ENCODE measurements around the gene TOR3A.
"Not testable (repeated sequence)": the region's sequence is repeated elsewhere in the genome, so short reads cannot be mapped to it uniquely, and the experiment has no call there.

Gene TOR3A

GRCh38 chr1:179081687-179082332 lies at the start of gene TOR3A:
Gene TOR3A (plus strand): TSS chr1:179082070. CDS start chr1:179082129, 59 bp downstream.
- DNase-seq = peak; percentile 89 to 99 (median 92)
- intact Hi-C loops (cut with DNase I) = loop anchor here (2.0 to 10.0 kb wide), 2 partner anchors 143 to 211 kb away; partner anchors contain the start of genes ABL2 and SOAT1

GRCh38 chr1:179034720-179035119 lies 47.1 kb upstream of the TOR3A start:
- DNase-seq = no peak
- intact Hi-C loops (cut with DNase I) = no loop called here

GRCh38 chr1:179036844-179037465 lies 44.9 kb upstream of the TOR3A start:
- no peak for DNase-seq

GRCh38 chr1:179038528-179039281 lies 43.2 kb upstream of the TOR3A start:
- intact Hi-C loops (cut with DNase I) = no loop called here

More at GRCh38 chr1:179036844-179037465, 44.9 kb upstream of the TOR3A start:
- intact Hi-C loops (cut with DNase I) = no loop called here

GRCh38 chr1:179039502-179040174 lies 42.2 kb upstream of the TOR3A start:
- intact Hi-C loops (cut with DNase I); DNase-seq: not testable (repeated sequence)

More at GRCh38 chr1:179038528-179039281, 43.2 kb upstream of the TOR3A start:
- DNase-seq = no peak

- not testable (repeated sequence) for DNase-seq
These were observed 41.7 kb upstream of the TOR3A start for GRCh38 chr1:179040175-179040551.

GRCh38 chr1:179042087-179042486 lies 39.8 kb upstream of the TOR3A start:
- intact Hi-C loops (cut with DNase I) = no loop called here
- peak in 1 of 10 donors; percentile 77 for DNase-seq

More at GRCh38 chr1:179040175-179040551, 41.7 kb upstream of the TOR3A start:
- intact Hi-C loops (cut with DNase I) = not testable (repeated sequence)

- DNase-seq = no peak
- intact Hi-C loops (cut with DNase I) = no loop called here
These were observed 39.2 kb upstream of the TOR3A start for GRCh38 chr1:179042700-179043099.

- intact Hi-C loops (cut with DNase I) = no loop called here
- peak in 1 of 10 donors; percentile 63 for DNase-seq
These were observed 38.6 kb upstream of the TOR3A start for GRCh38 chr1:179043266-179043665.

- DNase-seq = no peak
- intact Hi-C loops (cut with DNase I) = no loop called here
These were observed 38.0 kb upstream of the TOR3A start for GRCh38 chr1:179043907-179044306.

GRCh38 chr1:179046808-179047635 lies 34.8 kb upstream of the TOR3A start:
- intact Hi-C loops (cut with DNase I) = no loop called here
- DNase-seq = no peak

- intact Hi-C loops (cut with DNase I) = no loop called here
- DNase-seq = no peak
These were observed 34.3 kb upstream of the TOR3A start for GRCh38 chr1:179047636-179047997.

GRCh38 chr1:179048339-179049124 lies 33.3 kb upstream of the TOR3A start:
- intact Hi-C loops (cut with DNase I) = no loop called here
- DNase-seq = no peak

- intact Hi-C loops (cut with DNase I) = no loop called here
- DNase-seq = no peak
These were observed 29.1 kb upstream of the TOR3A start for GRCh38 chr1:179052776-179053175.

- no peak for DNase-seq
These were observed 28.4 kb upstream of the TOR3A start for GRCh38 chr1:179053486-179053885.

GRCh38 chr1:179055937-179056336 lies 25.9 kb upstream of the TOR3A start:
- DNase-seq = no peak
- intact Hi-C loops (cut with DNase I) = no loop called here

More at GRCh38 chr1:179053486-179053885, 28.4 kb upstream of the TOR3A start:
- intact Hi-C loops (cut with DNase I) = no loop called here

- intact Hi-C loops (cut with DNase I) = no loop called here
- DNase-seq = no peak
These were observed 23.1 kb upstream of the TOR3A start for GRCh38 chr1:179058487-179059483.

Data from posterior cingulate gyrus (tissue), 11 donors.